ENCODE results near the gene GRB2. TPM values are rescaled to one million over a fixed set of nuclear protein-coding genes. Genes with fewer than 3 reads are reported as not detected.

The GRB2 gene
- 76.8 and 82.9 TPM in 2 replicates for total RNA-seq

DNA sequence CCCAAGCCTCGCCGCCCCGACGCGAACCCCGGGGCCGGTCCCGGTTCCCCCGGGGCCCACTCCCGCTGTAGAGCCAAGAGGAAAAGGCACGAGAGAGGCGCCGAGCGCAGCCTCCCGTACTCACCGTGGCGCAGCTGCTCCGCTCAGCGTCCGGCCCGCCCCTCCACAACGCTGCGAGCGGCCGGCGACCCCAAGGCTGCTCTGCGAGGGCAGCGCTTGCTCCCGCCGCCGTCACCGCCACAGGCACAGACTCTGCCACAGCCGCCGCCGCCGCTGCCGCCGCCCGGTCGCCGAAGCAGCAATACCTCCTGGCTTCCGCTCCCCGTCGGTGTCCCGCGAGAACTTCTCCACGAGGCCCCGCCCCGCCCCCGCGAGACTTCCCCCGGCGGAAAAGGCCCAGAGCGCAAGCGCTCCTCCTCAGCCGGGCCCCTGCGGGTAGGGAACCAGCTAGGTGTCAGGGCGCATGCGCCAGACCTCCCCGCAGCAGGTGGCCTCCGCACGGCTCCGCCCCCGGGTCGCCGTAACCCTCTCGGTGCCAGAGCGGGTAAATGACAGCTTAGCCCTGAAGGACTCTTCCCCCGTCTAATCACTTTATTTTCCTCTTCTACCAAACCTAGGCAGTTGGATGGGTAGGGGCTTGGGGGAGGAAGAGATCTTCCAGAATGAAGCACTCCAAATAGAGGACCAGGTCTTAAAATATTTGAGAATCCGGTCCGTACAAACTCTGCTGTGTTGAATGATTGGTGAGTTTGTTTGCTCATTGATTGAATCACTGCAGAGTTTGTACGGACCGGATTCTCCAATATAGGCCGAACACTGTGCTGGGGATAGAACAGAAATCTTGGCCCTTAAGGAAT is at the start of gene GRB2:
TSS of gene GRB2 (minus strand) at position 314 of the 857 bp plus-strand sequence. CDS start 12,050 bp downstream, outside the sequence.

DNA sequence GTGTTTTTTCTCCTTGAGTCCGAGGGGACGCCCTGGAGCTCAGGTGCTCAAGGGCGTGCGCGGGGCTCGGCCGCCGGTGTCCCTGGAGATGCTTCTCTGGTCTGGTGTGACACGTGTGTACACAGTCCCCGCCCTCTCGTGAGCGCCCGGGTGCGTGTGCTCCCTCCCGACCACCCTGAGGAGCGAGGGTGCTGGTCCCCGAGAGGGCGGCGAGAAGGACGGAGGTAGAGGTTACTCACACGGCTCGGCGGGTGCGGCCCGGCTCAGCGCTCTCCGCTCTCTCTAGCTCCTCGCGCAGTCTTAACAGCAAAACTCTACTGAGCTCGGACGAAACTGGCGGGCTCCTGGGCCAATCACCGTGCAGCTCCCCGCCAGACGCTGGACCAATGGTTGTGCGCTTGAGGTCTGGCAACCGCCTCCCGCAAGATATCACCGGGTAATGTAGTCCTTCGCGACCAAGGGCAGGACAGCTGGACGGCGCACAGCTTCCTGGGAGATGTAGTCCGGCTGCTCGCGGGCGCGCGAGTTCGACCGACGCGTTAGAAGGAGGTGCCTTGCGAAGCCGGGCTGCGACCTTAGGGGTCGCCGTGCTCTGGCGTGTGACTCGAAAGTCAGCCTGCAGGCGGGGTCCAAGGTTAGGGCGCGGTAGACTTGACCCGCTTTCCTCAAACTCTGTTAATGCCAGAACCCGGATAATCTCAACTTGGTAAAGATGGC is 116.2 kb downstream of the GRB2 start, which contains the start of gene SLC25A19:
TSS of gene SLC25A19 (minus strand) at position 319 of the 717 bp plus-strand sequence. CDS start 2,669 bp downstream, outside the sequence.

GRCh38 chr17:75270966-75271232 is 134.6 kb downstream of the GRB2 start, which contains the start of gene MIF4GD:
TSS of gene MIF4GD (minus strand) at chr17:75271231. CDS start at chr17:75270195, 1,036 bp downstream.

Other genes with a start within 250 kb of the GRB2 start
- gene SUMO2, start 222.7 kb downstream of the GRB2 start, total RNA-seq = 153 TPM in 2 replicates
- gene NUP85, start 200.0 kb downstream of the GRB2 start, total RNA-seq = 35.2 and 49.8 TPM in 2 replicates
- 9.4 and 10.7 TPM in 2 replicates for gene GGA3, start 144.1 kb downstream of the GRB2 start, total RNA-seq
- 62.6 and 80.9 TPM in 2 replicates for gene MRPS7, start 143.8 kb downstream of the GRB2 start, total RNA-seq
- gene MIF4GD, start 134.4 kb downstream of the GRB2 start, total RNA-seq = 7.6 and 9.5 TPM in 2 replicates
- 8.3 and 9.5 TPM in 2 replicates for gene SLC25A19, start 116.2 kb downstream of the GRB2 start, total RNA-seq
- gene TMEM94, start 51.0 kb upstream of the GRB2 start, total RNA-seq = 18.1 and 24.7 TPM in 2 replicates
- gene CASKIN2, start 109.9 kb upstream of the GRB2 start, total RNA-seq = 7.9 and 8.3 TPM in 2 replicates
- 11.2 and 13.6 TPM in 2 replicates for gene TSEN54, start 110.8 kb upstream of the GRB2 start, total RNA-seq
- 1.5 and 2.8 TPM in 2 replicates for gene LLGL2, start 120.0 kb upstream of the GRB2 start, total RNA-seq
- gene MYO15B, start 182.1 kb upstream of the GRB2 start, total RNA-seq = 1.5 and 7.2 TPM in 2 replicates
- not detected in 2 replicates for gene SMIM5, start 227.8 kb upstream of the GRB2 start, total RNA-seq